GM10266 (cell line): ENCODE results near the gene TCP1.

Source experiments
- DNase-seq: peaks from one replicate; pipeline ENCODE4 v3.0.0; 2012; ENCODE audit errors: extremely low spot score
- CTCF ChIP-seq: IDR thresholded peaks from 2 replicates; pipeline ENCODE4 v1.5.1; 2012; ENCODE audit warnings: mild to moderate bottlenecking, low read depth; ENCODE audit not compliant: control insufficient read depth, insufficient read depth; ENCODE audit errors: missing control alignments

Gene TCP1

DNA sequence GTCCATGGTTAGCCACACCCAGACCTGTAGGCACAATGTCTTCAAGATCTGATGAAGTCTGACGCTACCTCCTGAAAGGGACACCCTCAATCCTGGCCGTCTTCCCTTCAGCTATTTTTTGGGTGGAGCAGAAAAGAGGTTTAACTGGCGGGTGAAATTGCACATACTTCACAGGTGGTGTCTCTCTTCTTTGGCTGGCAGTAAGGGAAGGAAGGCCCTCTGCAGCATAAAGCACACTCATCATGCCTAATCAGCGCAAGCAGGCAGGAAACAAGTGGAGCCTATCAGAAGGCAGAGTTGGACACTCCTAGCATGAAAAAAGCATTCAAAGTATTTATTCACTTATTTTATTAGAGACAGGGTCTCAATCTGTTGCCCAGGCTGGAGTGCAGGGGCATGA is 43.5 kb upstream of the TCP1 start:
- TF ChIP-seq CTCF: no peak
- DNase-seq: no peak

DNA sequence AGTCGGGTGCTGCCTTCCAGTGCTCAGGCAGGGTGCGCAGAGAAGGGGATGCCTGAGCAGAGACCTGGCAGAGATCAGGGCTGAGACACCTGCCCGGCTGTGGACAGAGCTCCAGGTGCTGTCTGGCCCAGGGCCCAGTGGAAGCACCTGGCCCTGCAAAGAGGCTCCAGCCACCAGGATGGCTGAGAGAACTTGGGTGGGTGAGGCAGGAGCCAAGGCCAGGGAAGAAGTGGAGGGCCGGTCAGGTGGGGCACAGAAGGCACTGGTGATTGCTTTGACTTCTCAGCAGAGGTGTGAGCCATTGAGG is 41.9 kb upstream of the TCP1 start:
- no peak for TF ChIP-seq CTCF
- no peak for DNase-seq

DNA sequence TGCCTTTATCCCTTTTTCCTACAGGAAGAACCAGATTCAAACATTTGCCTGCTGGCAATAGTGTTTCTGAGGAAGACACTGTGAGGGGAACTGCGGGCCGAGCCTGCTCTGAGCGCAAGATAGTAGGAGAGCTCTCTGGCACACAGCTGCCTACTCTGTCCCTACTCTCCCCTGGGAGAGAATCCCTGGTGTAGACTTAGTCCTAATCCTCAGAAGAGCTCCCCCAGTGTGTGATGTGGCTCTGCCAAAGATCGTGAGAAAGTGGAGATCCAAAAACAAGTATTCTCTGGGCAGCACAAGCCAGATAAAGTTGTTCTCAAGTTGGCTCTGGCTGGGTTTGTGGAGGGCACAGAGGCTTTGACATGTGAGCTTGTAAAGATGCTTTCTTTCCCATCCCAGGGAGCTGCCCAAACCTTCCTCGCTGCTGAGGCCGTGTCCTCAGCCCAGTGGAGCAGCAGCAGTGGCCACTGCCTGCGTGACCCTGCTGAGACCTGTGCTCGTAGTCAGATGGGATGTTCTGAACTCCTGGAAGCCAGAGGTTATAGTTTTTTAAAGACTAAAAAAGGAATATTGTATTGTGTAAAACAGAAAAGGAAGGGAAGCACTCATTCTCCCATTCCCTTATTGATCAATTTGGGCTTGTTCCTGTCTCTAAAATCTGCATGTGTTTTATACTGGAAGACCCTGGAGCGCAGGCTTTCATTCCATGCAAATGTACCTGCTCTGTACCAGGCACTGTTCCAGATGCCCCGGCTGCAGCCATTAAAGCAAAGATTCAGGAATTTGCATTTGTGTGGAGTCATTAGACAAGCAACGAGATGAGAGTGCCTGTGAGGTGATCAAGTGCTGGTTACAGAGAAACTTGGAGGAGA is 41.3 kb upstream of the TCP1 start:
- TF ChIP-seq CTCF: no peak
- no peak for DNase-seq

- no peak for TF ChIP-seq CTCF
- DNase-seq: no peak
These were observed 40.1 kb upstream of the TCP1 start for GRCh38 chr6:159829526-159829925.

- no peak for DNase-seq
These were observed 38.7 kb upstream of the TCP1 start for GRCh38 chr6:159828074-159828473.

DNA sequence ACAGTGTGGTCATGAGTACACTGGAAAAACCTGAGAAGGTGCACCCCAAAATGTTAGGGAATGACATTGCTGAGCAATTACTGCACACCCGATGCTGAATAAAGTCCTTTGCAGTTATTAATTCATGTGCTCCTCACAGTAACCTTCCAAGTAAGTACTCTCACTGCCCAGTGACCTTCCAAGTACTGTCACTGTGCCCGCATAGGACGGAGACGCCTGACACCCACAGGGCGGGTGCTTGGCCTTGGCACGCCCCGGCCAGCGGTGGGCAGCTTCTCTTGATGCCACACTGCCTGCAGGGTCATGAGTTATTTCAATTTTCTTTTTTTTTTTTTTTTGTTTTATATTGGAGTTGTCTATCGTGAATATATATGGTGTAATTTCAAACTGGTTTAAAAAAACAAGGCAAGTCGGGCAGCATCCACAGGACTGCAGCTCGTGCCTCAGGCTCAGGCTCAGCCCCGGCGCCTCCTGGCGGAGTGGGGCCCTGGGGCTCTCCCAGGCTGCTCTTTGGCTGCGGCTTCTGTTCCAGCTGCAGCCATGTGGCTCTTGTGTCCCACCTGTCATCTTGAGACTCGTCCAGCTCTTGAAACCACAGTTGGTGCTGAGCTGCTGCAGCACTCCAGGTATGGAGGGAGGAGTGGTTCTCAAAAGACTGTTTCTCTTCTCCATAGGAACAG is 37.7 kb upstream of the TCP1 start:
- DNase-seq: no peak

More at GRCh38 chr6:159828074-159828473, 38.7 kb upstream of the TCP1 start:
- TF ChIP-seq CTCF: no peak

More for the DNA sequence above, 37.7 kb upstream of the TCP1 start:
- no peak for TF ChIP-seq CTCF
